HepG2 (cell line): ENCODE data around the gene NRSN2. TPM values are rescaled to one million over a fixed set of nuclear protein-coding genes. Genes with fewer than 3 reads are reported as not detected.

ENCODE experiments used
- CEBPG ChIP-seq: IDR thresholded peaks from 2 replicates; pipeline ENCODE4 v1.6.1; 2016
- ELF1 ChIP-seq: sonication (generic); formaldehyde crosslinking; IDR thresholded peaks from 2 replicates; pipeline ENCODE4 v1.4.0; 2020; ENCODE audit warnings: missing genetic modification reagents
- GABPB1 ChIP-seq: IDR thresholded peaks from 2 replicates; pipeline ENCODE4 v1.6.1; 2016; ENCODE audit warnings: mild to moderate bottlenecking, missing genetic modification reagents, moderate library complexity, missing compliant biosample characterization
- HNF1B ChIP-seq: sonication (generic); formaldehyde crosslinking; IDR thresholded peaks from 2 replicates; pipeline ENCODE4 v1.5.1; 2020; ENCODE audit warnings: mild to moderate bottlenecking, moderate library complexity, missing genetic modification reagents
- LBX2 ChIP-seq: sonication (generic); formaldehyde crosslinking; IDR thresholded peaks from 2 replicates; pipeline ENCODE4 v1.5.0; 2020; ENCODE audit warnings: missing genetic modification reagents, mild to moderate bottlenecking, borderline replicate concordance
- MTF2 ChIP-seq: sonication (generic); formaldehyde crosslinking; IDR thresholded peaks from 2 replicates; pipeline ENCODE4 v1.5.0; 2020; ENCODE audit warnings: missing genetic modification reagents, borderline replicate concordance
- NFRKB ChIP-seq: fragments of 450-650 bp; IDR thresholded peaks from 2 replicates; pipeline ENCODE4 v1.6.1; 2017
- NR2F2 ChIP-seq: IDR thresholded peaks from 2 replicates; pipeline ENCODE4 v1.6.1; 2012; ENCODE audit warnings: low read depth, inconsistent platforms, borderline replicate concordance
- PHF8 ChIP-seq: sonication (generic); formaldehyde crosslinking; IDR thresholded peaks from 2 replicates; pipeline ENCODE4 v1.5.0; 2020; ENCODE audit warnings: missing genetic modification reagents
- RNF2 ChIP-seq: fragments of 450-650 bp; conservative IDR thresholded peaks from 2 replicates; pipeline ENCODE4 v1.6.1; 2016; ENCODE audit warnings: low read depth
- RNF219 ChIP-seq: sonication (generic); formaldehyde crosslinking; IDR thresholded peaks from 2 replicates; pipeline ENCODE4 v1.5.0; 2020; ENCODE audit warnings: mild to moderate bottlenecking, missing genetic modification reagents
- RXRA ChIP-seq: sonication (generic); formaldehyde crosslinking; IDR thresholded peaks from 2 replicates; pipeline ENCODE4 v1.5.1; 2020; ENCODE audit warnings: missing genetic modification reagents
- TERF1 ChIP-seq: sonication (generic); formaldehyde crosslinking; IDR thresholded peaks from 2 replicates; pipeline ENCODE4 v1.8.0; 2022; ENCODE audit warnings: mild to moderate bottlenecking, missing genetic modification reagents, moderate library complexity
- TOPORS ChIP-seq: sonication (generic); formaldehyde crosslinking; IDR thresholded peaks from 2 replicates; pipeline ENCODE4 v1.8.0; 2023; ENCODE audit warnings: mild to moderate bottlenecking, missing genetic modification reagents
- USF2 ChIP-seq, 2 experiments: sonication (generic) in 1 of 2; formaldehyde crosslinking in 1 of 2; IDR thresholded peaks; 2 replicates each; pipeline versions ENCODE4 v1.5.1 to v1.6.1; 2011 to 2020; ENCODE audit warnings: borderline replicate concordance in 1 of 2, low read depth in 1 of 2, low read length in 1 of 2, mild to moderate bottlenecking in 1 of 2, missing genetic modification reagents in 1 of 2, moderate library complexity in 1 of 2
- ZNF296 ChIP-seq: sonication (generic); formaldehyde crosslinking; conservative IDR thresholded peaks from 2 replicates; pipeline ENCODE4 v1.5.0; 2020; ENCODE audit warnings: mild to moderate bottlenecking, missing genetic modification reagents
- ZNF335 ChIP-seq: sonication (generic); formaldehyde crosslinking; IDR thresholded peaks from 2 replicates; pipeline ENCODE4 v1.4.0; 2020; ENCODE audit warnings: missing genetic modification reagents
- ZNF839 ChIP-seq: sonication (generic); formaldehyde crosslinking; IDR thresholded peaks from 2 replicates; pipeline ENCODE4 v1.4.0; 2020; ENCODE audit warnings: missing genetic modification reagents, mild to moderate bottlenecking, borderline replicate concordance
- polyA plus RNA-seq, 8 experiments: library from polyadenylated mRNA; depleted of rRNA in 3 of 8; stranded (reverse) in 7 of 8; unstranded in 1 of 8; fragments of >200 nt; fragmentation: Illumina TruSeq in 4 of 8; extraction: Trizol in 4 of 8; gene quantifications; 2 replicates each; pipeline versions ENCODE4 v1.2.1 to v1.2.3, GENCODE V29; 2011 to 2016; ENCODE audit warnings: low read depth in 4 of 8, missing spikeins in 1 of 8, mixed read lengths in 1 of 8; ENCODE audit not compliant: insufficient read depth in 1 of 8
- total RNA-seq, 5 experiments: library from RNA; depleted of rRNA; stranded (reverse); fragments of >200 nt; fragmentation: Illumina TruSeq; extraction: Trizol; gene quantifications; 2 replicates each; pipeline ENCODE4 v1.2.3, GENCODE V29; 2016; ENCODE audit warnings: low read depth in 1 of 5

Gene NRSN2
- total and polyA plus RNA-seq, 2 of the 13 experiments (the other 11 are each of a cell fraction or from before 2014, with no cell fraction given) = 32.3 to 49.4 TPM

GRCh38 chr20:362271-363254, 15.7 kb downstream of the NRSN2 start (continued):
- peak; percentile 97 for TF ChIP-seq ZNF335 (CRISPR knock-in tag)
- TF ChIP-seq ZNF296 (CRISPR knock-in tag) = no peak
- TF ChIP-seq ZNF839 = peak; percentile 98; the same call in 1 of the 2 replicates
- no peak for TF ChIP-seq NR2F2
- TF ChIP-seq RNF219 = peak; percentile 99
- TF ChIP-seq NFRKB = no peak
- TF ChIP-seq RXRA (CRISPR knock-in tag) = peak; percentile 96
- peak; percentile 96 for TF ChIP-seq USF2 (IDR thresholded peaks at IDR 0.05; ENCODE audit: low read depth, low read length)
- TF ChIP-seq USF2 (CRISPR knock-in tag; IDR thresholded peaks at IDR 0.05; ENCODE audit: borderline replicate concordance) = peak; percentile 98
- TF ChIP-seq LBX2 (CRISPR knock-in tag) = peak; percentile 98
- peak; percentile 57; the same call in 1 of the 2 replicates for TF ChIP-seq TOPORS
- peak; percentile 98 for TF ChIP-seq RNF2
- TF ChIP-seq PHF8 (CRISPR knock-in tag) = peak; percentile 79
- peak; percentile 95 for TF ChIP-seq GABPB1
- peak; percentile 100 for TF ChIP-seq CEBPG
- peak; percentile 89 for TF ChIP-seq ELF1 (CRISPR knock-in tag)
- no peak; the same call in 1 of the 2 replicates for TF ChIP-seq MTF2
- peak; percentile 100 for TF ChIP-seq HNF1B
- no peak for TF ChIP-seq TERF1 (CRISPR knock-in tag)
